OCI-LY7 (cell line): ENCODE results near the gene TTLL1. TPM values are rescaled to one million over a fixed set of nuclear protein-coding genes. Genes with fewer than 3 reads are reported as not detected.

ENCODE experiments used
- BruUV-seq: library from RNA; stranded (reverse); fragments of 400-500 nt; replicated peaks from 2 replicates; lab custom pipeline; 2021; lab: Mats Ljungman, UMichigan
- CTCF ChIA-PET: fragments of 300-600 bp; sonication (Branson Sonifier 250); formaldehyde crosslinking; loops from one replicate; lab custom pipeline; 2022; ENCODE audit warnings: antibody characterized with exemption; ENCODE audit not compliant: unreplicated experiment; lab: Charles Lee
- POLR2A ChIA-PET: fragments of 300-600 bp; sonication (Branson Sonifier 250); formaldehyde crosslinking; loops from one replicate; lab custom pipeline; 2022; ENCODE audit warnings: antibody characterized with exemption; lab: Charles Lee
- DNase-seq: peaks from one replicate; pipeline ENCODE4 v3.0.0-alpha.2; 2015; ENCODE audit warnings: low spot score
- H2AFZ ChIP-seq: fragments of 200-600 bp; sonication (generic), shearing (Covaris generic); 2 replicates; pipeline ENCODE4 v1.6.1; 2014; ENCODE audit warnings: mild to moderate bottlenecking, antibody characterized with exemption, low read length, moderate library complexity
- H3K27ac ChIP-seq: fragments of 200-600 bp; sonication (generic); 2 replicates; pipeline ENCODE4 v1.5.1; 2014; ENCODE audit warnings: mixed run types, low read depth, mild to moderate bottlenecking, moderate library complexity, low read length, inconsistent platforms; ENCODE audit not compliant: poor library complexity, severe bottlenecking
- H3K36me3 ChIP-seq: fragments of 200-600 bp; sonication (generic); 2 replicates; pipeline ENCODE4 v1.6.1; 2014; ENCODE audit warnings: mild to moderate bottlenecking, antibody characterized with exemption, low read length, moderate library complexity, mixed read lengths; ENCODE audit not compliant: insufficient read depth
- H3K4me1 ChIP-seq: fragments of 200-600 bp; sonication (generic); 2 replicates; pipeline ENCODE4 v1.5.1; 2014; ENCODE audit warnings: mild to moderate bottlenecking, low read length; ENCODE audit not compliant: insufficient read depth, poor library complexity, severe bottlenecking
- H3K4me2 ChIP-seq: fragments of 200-600 bp; sonication (generic); 2 replicates; pipeline ENCODE4 v1.6.1; 2014; ENCODE audit warnings: mild to moderate bottlenecking, low read length
- H3K4me3 ChIP-seq: fragments of 200-600 bp; sonication (generic); 2 replicates; pipeline ENCODE4 v1.5.1; 2014; ENCODE audit warnings: mild to moderate bottlenecking, low read depth, low read length; ENCODE audit not compliant: poor library complexity, severe bottlenecking
- H3K79me2 ChIP-seq: fragments of 200-600 bp; sonication (generic); 2 replicates; pipeline ENCODE4 v1.6.1; 2016; ENCODE audit warnings: low read depth, mild to moderate bottlenecking, low read length, moderate library complexity, mixed read lengths; ENCODE audit not compliant: insufficient read depth
- H3K9me2 ChIP-seq: fragments of 200-600 bp; sonication (generic); 2 replicates; pipeline ENCODE4 v1.6.1; 2016; ENCODE audit warnings: mild to moderate bottlenecking, low read length, mixed read lengths; ENCODE audit not compliant: insufficient read depth
- H3K9me3 ChIP-seq: fragments of 200-600 bp; sonication (generic); 2 replicates; pipeline ENCODE4 v1.6.1; 2014; ENCODE audit warnings: mild to moderate bottlenecking, mixed run types, low read length, mixed read lengths
- H4K20me1 ChIP-seq: fragments of 200-600 bp; sonication (generic); 2 replicates; pipeline ENCODE4 v1.6.1; 2014; ENCODE audit warnings: mild to moderate bottlenecking, antibody characterized with exemption, low read length, moderate library complexity, mixed read lengths; ENCODE audit not compliant: insufficient read depth
- EZH2phosphoT487 ChIP-seq: fragments of 200-600 bp; sonication (generic); IDR thresholded peaks from 2 replicates; pipeline ENCODE4 v1.6.1; 2018; ENCODE audit warnings: low read depth, borderline replicate concordance, mild to moderate bottlenecking, mixed run types, antibody characterized with exemption, low read length, moderate library complexity, mixed read lengths
- intact Hi-C: fragments of 100-400 bp; cut with micrococcal nuclease; formaldehyde crosslinking; loops from one replicate; pipeline ENCODE4 v1.10.0; 2022; ENCODE audit not compliant: unreplicated experiment
- total RNA-seq, 2 experiments: library from RNA; depleted of rRNA in 1 of 2; stranded (reverse); fragments of >200 nt in 1 of 2; shearing (Covaris generic) in 1 of 2; gene quantifications; 2 replicates each; pipeline ENCODE4 v1.2.3, GENCODE V29; 2014 to 2022
- TF ChIP-seq, protein P1 (sequence below): fragments of 200-600 bp; sonication (generic); conservative IDR thresholded peaks from 2 replicates; pipeline ENCODE4 v1.5.1; 2014; ENCODE audit warnings: mild to moderate bottlenecking, antibody characterized with exemption, low read length, moderate library complexity, mixed read lengths

TTLL1 gene
- total RNA-seq, 2 experiments from 2014 or later, result 5.8 to 7.1 TPM

DNA sequence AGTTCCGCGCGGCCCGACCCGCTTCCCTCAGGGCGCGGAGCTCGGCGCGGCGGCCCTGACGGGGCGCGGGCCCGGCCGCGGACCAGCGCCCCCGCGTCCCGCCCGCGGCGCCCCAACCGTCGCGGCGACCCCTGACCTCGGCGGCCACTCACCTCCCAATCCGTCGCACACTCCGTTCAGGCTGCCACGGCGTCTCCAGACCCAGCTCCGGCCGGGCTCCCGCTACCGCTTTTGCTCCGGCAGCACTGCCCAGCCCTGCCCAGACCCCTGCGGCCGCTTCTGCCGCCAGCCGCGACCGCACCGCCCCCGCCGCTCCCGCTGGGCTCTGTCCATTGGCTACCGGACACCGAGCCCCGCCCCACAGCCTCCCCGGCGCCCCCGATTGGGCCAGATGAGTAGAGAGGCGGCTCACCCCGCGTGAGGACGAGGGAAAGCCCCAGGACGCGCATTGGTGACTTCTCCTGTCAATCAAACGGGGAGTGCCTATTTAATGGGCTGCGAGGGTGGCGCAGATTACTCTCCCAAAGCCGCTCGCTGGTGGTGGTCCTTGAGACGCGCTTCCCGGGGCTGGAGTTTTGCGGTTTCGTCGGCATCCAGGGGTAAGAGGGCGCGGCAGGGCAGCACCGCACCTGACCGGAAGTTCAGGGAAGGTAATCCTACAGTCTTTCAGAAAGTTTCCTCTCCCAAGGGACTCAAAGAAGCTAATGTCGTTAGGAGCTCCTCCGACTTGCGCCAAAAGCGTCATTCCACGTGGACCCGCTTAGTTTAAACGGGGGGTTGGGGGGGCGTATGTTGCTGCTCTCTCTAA, 74.1 kb downstream of the TTLL1 start, which contains the start of gene PACSIN2:
PACSIN2 (minus strand) TSS at position 281 of the 808 bp plus-strand sequence. CDS start 103,069 bp downstream, outside the sequence.
- Histone ChIP-seq H3K4me3 (peak within 1 kb of the TSS; percentile 94), H4K20me1 (no peaks in the 10 kb centered on the region), H3K4me2 (peak within 1 kb of the TSS; percentile 86), H3K9me2 (no peaks in the 10 kb centered on the region), H2AFZ (peak within 1 kb of the TSS; percentile 73), H3K36me3 (no peaks in the 10 kb centered on the region), H3K4me1 (peaks cover 14% of the 10 kb centered on the region), H3K79me2 (peaks cover 37% of the 10 kb centered on the region), H3K9me3 (no peaks in the 10 kb centered on the region), H3K27ac (no peak within 1 kb of the TSS)
- TF ChIP-seq, protein P1, sequence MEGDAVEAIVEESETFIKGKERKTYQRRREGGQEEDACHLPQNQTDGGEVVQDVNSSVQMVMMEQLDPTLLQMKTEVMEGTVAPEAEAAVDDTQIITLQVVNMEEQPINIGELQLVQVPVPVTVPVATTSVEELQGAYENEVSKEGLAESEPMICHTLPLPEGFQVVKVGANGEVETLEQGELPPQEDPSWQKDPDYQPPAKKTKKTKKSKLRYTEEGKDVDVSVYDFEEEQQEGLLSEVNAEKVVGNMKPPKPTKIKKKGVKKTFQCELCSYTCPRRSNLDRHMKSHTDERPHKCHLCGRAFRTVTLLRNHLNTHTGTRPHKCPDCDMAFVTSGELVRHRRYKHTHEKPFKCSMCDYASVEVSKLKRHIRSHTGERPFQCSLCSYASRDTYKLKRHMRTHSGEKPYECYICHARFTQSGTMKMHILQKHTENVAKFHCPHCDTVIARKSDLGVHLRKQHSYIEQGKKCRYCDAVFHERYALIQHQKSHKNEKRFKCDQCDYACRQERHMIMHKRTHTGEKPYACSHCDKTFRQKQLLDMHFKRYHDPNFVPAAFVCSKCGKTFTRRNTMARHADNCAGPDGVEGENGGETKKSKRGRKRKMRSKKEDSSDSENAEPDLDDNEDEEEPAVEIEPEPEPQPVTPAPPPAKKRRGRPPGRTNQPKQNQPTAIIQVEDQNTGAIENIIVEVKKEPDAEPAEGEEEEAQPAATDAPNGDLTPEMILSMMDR, result no peak
- no peak for TF ChIP-seq EZH2phosphoT487
- intact Hi-C loops, result no loop called here
- BruUV-seq, result no TSS peak
- ChIA-PET POLR2A (interaction anchor here (0.6 to 1.0 kb wide), 5 partner anchors 10 to 147 kb away, joined by 3 to 4 read pairs (median 4); no protein-coding TSS in a partner anchor), CTCF (interaction anchor here (0.6 kb wide), 2 partner anchors 77 to 286 kb away, joined by 3 read pairs; no protein-coding TSS in a partner anchor)
- peak; percentile 99 for DNase-seq

DNA sequence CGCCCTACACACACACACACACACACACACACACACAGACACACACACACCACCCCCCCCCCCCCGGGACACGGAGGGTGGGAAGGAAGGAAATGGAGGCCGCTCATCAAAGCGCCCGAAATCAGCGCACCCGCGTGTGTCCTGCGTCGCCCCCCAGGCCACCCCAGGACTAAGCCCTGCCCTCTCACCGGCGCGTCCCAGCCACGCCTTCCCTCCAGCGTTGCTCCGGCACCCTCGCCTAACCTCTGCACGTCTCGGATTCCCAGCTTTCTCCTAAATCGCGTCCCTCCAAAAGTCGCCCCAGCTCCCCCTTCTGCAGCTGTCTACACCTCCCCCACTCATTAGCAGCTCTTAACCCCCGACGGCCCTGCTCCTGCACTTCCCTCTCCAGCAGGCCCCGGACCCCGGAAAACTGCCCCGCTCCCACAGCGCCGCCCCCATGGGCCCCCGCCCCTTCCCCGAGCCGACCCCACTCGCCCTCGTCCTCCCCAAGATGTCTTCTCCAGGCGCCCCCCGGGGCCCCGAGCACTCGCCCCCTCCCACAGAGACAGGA, 74.8 kb downstream of the TTLL1 start:
- ChIA-PET POLR2A (interaction anchor here (1.0 to 1.3 kb wide), 2 partner anchors 9 to 14 kb away, joined by 3 read pairs; no protein-coding TSS in a partner anchor), CTCF (interaction anchor here (0.8 kb wide), 1 partner anchor 89 kb away, joined by 3 read pairs; no protein-coding TSS in a partner anchor)
- Histone ChIP-seq H3K79me2 (peaks cover 44% of the 10 kb centered on the region), H3K9me3 (no peaks in the 10 kb centered on the region), H4K20me1 (no peaks in the 10 kb centered on the region), H3K9me2 (no peaks in the 10 kb centered on the region), H3K27ac (no peak overlapping the region), H2AFZ (peak overlapping the region; percentile 53; the same call in 1 of the 2 replicates), H3K4me2 (peak overlapping the region; percentile 86), H3K36me3 (no peaks in the 10 kb centered on the region), H3K4me1 (peaks cover 14% of the 10 kb centered on the region), H3K4me3 (peak overlapping the region; percentile 94)
- peak; percentile 52 for DNase-seq
- no TSS peak for BruUV-seq
- TF ChIP-seq, protein P1, result no peak
- no peak for TF ChIP-seq EZH2phosphoT487
- intact Hi-C loops, result no loop called here
